ENCODE results near the gene MAP2K6.

The MAP2K6 gene

DNA sequence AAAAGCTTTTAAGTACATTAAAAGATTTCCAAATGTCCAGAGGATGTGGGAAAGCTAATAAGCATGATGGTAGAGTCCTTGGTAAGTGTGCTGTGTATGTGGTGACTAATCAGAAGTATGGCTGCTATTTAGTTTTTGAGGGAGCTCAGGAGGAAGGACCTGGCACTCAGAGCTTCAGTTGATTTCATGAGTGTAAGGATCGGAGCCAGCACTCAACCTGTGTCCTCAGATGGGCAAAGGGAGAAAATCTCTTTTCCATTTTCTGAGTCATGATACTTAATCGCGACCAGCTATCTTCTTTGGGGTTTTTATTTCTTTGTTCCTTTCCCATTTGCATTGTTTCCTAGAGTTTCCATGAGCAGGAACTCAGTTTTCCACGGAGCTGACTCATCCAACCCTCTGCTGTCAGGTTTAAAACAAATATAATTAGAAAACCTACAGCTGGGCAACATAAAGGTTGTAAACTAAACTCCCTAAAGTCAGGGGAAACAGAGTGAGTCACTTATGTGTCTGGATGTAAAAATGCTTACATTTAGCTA is 125.4 kb downstream of the MAP2K6 start:
- DNase-seq = no peak

DNA sequence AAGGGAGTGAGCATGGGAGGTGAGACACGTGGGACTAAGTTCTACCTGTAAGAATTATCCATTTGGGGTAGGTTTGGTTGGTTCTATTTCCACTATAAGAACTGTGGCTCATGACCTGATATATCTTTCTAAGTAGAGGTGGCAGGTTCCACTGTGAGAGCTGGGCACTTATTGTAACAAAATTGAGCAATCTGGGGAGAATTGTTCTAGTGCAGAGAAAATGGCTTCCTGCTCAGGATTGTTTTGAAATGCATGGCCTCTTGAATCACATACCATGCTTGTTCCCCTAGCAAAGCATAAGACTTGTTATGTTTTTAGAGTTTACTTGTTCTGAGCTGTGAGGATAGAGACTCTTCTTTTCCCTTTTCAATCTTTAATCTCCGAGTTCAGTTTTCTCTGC is 125.9 kb downstream of the MAP2K6 start:
- no peak for DNase-seq

DNA sequence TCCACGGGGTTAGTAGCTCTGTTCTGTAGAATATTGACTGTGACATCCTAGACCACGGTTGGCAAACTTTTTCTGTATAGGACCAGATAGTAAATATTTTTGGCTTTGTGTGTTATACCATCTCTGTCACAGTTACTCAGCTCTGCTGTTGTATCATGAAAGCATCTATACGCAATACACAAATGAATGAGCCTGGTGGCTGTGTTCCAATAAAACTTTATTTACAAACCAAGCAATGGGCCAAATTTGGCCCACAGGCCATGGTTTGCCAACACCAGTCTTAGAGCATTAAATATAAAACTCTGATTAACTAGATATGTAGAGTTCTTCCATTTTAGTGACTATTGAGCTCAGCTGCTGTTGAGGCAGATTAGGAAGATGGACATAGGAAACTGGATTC is 132.7 kb downstream of the MAP2K6 start:
- no peak for DNase-seq

DNA sequence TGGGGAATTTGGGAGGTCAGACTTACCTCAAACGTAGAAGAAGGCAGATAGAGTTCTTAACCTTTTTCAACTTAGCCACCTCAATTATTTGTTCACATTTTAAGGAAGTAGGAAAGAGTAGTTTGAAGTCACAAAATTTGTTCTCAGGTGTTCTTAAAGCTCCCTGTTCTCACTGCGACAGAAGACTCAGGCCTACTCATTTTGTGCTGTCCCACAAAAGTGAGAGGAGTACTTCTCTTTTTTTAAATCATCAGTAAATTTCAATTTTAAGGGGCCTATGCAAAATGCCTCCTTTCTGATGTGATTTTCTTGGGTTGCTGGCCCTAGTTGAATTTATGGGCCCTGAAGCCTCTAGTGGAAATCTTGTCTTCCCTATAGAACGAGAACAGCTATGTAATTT is 133.4 kb downstream of the MAP2K6 start:
- DNase-seq = no peak

DNA sequence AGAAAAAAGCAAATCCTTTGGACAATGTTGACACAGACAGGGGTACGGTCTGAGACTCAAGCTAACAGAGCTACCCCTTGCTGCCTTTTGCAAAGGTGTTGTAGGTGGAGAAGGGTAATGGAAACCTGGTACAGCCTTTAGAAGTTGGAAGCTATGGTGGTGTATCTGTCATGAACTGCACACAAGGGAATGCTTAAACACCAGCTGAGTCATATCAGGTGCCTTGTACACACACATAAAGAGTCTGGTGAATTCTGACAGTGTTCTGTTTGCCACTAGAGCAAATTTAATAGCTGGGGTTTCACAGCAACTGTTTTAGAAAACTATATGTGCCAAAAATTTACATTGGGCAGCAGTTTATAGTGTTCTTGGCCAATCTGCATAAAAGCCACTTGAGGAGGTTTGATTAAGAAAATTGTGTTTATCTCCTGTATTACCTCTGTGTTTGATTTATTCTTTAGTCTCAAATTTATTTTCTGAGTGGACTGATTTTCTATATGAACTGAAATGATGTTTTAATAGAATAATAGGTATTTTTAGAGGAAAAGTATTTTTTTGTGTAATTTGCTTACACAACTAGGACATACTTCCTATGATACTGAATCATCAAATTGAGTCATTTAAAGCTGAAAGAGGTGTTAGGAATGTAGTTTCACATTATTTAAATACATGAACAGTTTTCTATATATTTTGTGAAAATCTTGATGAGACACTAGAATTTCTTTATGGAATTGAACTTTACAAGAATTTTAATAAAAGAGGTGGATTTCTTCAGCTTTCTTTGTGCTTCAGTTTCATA is 136.9 kb downstream of the MAP2K6 start:
- no peak for DNase-seq

DNA sequence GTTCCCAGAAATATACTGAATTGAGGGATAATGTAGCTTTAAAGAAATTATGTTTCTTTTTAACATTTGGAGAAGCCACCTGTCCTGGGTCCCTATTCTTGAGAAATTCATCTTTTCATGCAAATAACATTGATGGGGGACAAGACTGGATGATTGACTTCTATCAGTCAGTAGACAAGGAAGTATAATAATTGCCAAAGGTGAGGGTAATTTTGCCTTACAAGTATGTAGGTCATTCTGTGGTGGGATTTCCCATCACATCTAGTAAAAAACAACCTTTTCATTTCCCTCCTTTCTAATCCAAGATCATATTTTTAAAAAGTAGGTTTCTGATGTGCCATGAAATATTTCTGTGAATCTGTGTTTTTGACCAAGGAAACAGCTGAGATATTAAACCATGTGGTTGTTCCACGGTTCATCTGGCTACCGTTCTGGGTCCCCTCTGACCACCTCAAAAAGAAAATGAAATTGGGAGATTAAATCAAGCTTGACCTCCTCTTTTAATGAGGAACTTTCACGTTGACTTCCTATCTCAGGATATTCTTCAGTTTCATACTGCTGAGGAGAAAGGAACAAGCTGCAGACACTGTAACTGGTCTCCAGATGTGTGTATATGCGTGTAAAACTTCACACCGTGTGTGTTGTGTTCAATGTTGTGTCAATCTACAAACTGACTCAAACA is 138.6 kb downstream of the MAP2K6 start:
- no peak for DNase-seq

DNA sequence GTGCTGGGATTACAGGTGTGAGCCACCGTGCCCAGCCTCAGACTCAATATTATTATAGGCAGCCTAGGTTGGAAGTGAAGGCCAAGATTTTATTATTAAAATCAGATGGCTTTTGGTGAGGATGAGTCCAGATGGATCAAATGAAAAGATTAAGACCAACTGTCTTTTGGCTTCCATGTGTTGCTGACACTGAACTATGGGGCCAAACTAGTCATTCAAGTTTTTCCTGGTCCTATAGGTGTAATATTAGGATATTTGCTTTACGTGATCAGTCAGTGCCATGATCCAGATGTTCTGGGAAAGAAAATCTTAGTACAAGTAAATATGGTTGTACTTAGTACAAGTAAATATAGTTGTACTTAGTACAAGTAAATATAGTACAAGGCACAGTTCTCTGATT is 140.6 kb downstream of the MAP2K6 start:
- no peak for DNase-seq

DNA sequence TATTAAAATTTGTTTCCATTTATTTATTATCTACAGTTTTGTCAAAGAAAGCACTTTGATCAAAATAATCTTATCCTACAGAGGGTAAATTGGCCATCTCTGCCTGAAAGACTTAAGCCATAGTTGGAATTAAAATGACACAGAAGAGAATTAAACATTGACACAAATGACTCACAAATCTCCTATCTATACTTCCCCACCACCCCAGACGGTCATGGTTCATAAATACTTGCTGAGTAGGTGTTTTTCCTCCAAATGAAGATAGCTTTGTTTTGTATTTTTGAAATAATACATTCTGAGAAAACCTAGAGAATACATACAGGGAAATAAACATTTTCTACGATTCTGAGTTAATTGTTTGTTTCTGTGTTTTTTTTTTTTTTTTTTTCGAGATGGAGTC is 142.8 kb downstream of the MAP2K6 start:
- DNase-seq = no peak

DNA sequence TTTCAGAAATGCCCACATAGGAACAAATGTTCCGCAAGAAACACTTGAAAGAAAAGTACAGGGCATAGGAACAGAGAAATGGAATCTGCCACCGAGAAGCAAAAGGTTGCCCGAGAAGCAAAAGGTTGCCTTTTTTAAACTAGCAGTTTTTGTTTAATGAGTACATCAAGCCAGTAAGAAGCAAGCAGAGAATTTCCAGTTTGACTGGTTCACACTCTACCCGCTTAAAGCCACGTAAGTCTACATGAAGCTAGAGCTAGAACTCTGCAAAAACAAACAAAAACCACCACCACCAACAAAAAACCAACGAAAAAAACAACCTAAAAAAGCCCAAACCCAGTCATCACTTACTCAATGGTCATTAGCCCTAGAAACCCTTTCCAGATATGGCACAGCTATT is 144.3 kb downstream of the MAP2K6 start:
- DNase-seq = no peak

DNA sequence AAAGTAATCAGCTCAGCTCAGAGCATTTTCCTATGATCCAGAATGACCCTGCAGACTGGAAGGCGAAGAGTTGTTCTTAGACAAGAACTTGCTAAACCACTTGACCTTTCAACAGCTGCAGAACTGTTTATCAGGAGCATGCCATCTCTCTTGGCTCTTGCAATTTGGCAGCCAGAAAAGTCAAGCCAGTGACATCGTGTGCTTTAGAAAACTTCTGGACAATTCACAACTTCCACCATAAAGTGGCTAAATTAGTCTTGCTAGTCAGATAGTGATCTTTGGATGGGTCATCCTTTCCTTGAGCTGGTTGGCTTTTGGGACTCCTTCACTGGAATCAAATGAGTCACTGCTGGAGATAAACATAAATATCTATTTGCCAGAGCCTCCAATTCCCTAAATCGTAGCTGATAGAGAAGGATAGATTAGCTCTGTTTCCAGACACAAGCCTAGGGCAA is 146.5 kb downstream of the MAP2K6 start:
- no peak for DNase-seq

DNA sequence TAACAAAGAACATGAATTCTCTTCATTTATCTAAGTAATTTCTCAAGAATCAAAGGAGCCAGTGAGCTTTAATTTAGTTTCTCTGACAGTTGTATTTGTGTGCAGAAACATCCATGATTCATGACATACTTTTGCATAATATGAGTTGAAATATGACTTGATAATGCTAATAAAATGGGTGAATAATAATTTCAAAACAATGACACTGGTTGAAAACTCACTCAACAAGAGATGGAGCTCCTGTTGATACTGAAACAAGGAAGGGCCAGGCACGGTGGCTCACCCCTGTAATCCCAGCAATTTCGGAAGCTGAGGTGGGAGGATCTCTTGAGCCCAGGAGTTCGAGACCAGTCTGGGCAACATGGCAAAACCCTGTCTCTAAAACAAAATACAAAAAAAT is 147.0 kb downstream of the MAP2K6 start:
- DNase-seq = no peak

DNA sequence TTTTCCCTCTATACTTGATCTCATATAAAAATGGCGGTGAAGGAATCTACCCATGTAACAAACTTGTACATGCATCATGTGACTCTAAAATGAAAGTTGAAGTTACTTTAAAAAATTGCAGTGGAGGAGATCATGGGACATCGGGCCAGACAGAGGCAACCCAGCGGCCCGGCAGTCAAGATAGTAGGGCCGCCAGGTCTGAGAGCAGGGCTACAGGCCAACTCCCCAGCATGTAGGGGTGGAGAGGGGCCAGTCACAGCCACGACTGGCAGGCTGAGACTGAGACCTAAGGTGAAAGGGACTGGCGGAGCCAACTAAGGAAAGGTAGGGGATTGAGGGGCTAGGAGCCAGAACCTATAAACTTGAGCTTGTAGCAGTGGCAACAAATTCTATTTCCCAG is 150.9 kb downstream of the MAP2K6 start:
- DNase-seq = no peak

DNA sequence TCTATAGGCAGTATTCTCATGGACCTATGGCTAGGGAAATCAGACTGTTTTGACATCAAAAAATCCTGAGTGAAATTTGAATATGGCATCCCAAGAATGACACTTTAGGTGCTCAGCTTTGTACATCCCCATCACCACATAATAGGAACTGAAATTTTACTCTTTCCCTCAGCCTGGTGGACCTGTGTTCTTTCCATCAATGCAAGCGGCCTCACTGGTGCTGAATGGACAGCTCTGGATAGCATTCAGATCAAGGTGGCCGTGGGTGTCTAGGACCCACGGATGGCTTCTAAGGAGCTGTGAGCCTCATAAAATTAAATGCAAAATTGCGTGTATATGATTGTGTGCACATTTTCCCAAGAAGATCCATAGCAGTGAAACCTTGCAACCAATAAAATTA is 152.6 kb downstream of the MAP2K6 start:
- DNase-seq = no peak

DNA sequence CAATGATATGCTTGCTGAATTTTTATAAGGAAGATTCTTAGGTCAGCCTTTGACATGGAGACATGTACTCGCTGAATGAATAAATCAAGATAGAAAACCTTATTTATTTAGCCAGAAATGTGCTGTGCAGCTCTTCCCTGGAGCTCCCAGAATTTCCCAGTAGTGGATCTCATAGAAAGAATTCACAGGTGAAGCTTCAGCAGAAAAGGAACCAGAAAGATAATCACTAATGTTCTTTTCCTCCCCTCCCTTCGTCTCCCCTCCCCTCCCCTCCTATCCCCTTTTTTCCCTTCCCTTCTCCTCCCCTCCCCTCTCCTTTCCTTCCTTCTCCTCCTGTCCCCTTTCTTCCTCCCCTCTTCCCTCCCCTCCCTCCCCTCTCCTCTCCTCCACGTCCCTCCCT is 158.2 kb downstream of the MAP2K6 start:
- DNase-seq = no peak

DNA sequence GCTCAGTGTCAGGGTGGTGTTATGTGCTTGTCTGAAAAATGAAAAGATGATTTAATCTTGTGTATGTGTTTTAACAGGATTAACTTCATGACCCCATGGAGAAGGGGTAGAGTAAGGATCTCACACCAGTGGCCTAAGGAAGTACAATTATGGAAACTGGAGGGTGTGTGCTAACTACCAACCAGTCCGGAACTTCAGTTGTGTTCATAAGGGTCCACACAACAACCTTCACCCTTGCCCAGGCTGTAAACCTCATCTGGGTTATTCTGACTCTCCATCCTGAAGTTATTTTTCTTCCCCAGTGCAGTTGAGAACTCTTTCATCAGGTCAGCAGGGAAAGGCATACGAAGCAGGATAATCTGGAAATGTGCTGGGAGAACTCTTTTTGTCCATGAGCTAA is 158.9 kb downstream of the MAP2K6 start:
- DNase-seq = no peak

DNA sequence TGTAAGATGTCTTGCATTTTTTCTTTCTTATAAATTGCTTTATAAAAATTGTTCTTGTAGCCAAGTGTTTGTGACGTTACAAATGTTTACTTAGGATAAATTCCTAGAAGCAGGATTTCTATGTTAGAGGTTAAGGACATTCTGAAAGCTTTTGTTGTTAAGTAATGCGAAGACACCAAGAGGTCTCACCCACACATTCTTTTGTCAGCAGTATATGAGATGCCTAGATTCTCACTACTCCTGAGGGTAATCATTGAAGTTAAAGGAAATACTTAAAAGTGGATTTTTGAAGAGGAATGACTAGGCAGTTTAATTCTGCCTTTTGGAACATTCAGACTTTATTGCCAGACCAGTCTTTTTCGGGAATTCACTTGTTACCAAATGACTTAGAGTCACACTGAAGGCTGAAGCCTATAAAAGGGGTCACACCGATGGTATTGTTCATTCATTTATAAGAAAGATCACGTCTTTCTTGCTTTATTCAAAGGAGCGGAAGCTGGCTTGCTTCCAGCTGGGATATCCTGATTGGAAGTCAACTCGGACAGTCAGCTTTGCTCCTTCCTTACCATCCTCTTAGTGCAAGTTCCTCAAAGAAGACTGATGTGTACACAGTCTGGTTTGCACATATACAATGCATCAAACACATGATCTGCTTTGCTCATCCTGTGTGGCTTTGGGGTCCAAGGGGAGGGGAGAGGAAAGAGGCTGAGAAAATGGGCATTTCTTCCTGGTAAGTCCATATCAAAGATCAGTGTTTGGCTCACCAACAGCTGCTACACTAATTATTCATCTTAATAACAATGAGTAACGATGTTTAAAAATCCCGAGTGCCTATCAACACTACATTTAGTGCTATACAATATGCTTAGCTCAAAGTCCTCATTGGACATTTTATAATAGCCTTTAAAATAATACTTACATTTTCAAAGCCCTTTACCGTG is 160.0 kb downstream of the MAP2K6 start:
- no peak for DNase-seq

DNA sequence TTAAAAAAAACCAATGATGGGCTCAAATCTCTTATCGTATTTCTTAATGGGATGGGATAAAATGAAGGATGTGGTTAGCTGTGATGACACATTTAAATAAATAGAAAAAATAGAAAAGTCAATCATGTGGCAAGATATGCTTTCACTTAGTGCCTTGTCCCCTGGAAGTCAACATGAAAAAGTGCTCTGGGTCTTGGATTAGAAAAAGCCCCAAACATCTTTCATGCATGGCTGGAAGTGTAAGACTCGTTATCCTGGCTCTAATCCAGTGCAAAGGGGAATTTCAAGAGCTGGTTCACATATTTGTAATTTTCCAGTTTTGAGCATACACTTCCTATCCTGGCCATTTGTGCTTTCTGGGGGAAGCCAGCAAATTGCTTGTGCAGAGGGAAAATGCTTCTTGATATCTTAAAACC is 160.9 kb downstream of the MAP2K6 start:
- no peak for DNase-seq

DNA sequence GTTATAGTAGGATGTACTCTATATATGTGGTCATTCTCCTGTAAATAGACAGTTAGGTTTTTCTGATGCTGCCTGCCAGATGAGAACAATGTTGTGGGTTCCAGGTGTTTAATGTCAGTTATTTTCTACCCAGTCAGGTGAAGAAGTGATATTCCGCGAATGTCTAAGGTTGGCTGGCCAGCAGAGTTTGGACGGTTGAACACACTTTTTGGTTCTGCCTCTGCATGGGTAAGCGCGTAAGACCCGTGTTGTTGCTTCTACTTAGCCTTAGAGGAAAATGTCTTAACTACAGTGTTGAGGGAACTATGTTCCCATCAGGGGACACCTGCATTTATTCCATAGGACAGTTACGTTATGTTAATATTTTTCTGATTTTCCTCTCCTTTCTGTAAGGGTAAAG is 162.6 kb downstream of the MAP2K6 start:
- no peak for DNase-seq

DNA sequence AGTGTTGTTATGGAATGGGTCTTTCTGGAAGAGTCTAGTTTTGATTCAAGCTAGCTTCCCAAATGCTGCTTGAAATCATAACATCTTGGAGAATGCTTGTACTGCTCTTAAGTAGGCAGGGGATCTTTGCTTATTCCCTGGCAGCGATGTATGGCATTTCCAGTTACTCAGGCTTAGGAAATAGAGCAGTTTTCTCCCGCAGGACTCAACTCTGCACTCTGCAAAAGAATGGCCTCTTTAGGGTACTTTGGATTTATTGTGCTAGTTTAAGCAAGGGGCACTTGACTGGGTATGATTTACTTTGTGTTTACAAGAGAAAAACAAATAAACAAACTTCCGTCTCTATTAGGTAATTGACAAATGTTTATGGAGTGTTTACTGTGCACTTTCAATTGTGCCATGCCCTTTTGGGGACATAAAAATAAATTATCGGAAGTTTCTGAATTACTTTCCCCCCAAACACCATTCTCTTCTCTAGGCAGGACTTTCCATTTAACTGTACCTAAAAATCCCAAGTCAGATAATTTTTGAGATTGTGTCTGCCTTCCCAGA is 164.0 kb downstream of the MAP2K6 start:
- DNase-seq = no peak

DNA sequence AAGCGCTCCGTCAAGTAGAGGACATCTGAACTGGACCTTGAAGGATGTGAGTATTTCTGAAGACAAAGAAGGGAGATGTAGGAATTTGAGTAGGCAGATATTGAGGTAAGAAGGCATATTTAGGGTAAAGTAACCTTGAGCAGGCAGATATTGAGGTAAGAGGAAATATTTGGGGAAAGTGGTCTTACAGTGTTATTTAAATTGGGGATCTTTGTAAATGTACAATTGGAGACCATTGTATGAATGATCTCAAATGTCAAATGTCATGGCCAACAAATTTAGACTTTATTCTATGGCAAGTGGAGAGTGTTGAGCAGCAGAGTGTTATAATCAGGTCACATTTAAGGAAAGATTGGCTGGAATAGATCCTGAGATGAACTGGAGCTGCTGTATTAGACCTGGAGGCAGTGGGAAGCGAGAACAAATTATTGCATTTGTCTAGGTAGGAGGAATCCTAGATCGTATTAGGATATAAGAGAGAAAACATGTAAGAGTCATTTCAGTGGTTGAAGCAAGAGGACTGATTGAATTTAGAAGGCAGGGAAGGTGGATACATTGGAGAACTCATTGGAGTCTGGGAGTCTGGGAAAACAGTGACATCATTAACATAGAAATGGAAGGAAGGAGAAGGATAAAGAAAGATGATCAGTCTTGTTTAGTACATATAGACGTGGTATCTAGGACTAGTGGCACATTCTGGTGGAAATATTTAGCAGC is 165.6 kb downstream of the MAP2K6 start:
- no peak for DNase-seq

DNA sequence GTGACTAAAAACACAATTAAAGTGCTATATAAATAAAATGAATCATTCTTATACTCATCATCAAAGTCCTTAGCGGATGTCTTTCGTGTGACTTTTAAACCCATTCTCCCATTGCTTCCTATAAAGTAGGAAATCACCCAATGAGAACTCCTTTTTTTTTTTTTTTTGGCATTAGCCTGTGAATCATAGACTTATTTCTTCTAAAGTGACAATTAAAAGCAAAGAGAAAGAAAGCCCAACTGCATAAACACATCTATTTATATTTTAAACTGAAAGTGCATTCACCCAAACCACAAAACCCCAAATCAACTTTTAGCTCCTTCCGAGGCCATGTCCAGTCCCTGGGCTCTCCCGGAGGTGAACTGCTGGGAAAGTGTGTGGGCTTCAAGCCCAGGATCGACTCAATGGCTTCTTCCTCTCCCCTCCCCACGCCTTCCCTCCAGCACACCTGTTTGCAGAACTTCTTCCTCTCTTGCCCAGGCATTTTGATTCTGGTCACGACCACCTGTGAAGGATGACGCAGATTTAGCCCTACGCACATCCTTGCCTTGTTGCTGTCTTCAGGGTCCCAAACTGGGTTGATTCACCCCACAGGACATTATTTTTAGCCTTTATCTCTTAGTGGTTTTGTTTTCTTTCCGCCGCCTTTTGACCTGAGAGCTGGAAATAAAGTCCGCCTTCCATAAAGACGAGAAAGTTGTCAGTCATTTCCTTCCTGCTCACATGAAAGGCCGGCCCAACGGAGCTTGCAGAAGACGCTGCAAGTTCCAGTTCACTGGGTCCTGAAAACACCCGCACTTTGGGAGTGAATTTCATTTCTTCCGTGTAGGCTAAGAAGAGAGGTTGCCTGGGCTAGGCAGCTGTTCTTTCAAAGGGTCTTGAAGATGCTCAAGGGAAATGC is 166.8 kb downstream of the MAP2K6 start:
- peak; percentile 12 for DNase-seq
